Hepatocyte (in vitro differentiated cells): ENCODE results near the gene ZNHIT2. TPM values are rescaled to one million over a fixed set of nuclear protein-coding genes. Genes with fewer than 3 reads are reported as not detected.

ENCODE experiments used
- DNase-seq: peaks from one replicate; pipeline ENCODE4 v3.0.0-alpha.2; 2016; ENCODE audit warnings: low spot score
- H2AFZ ChIP-seq: fragments of 200-600 bp; sonication (generic); 2 replicates; pipeline ENCODE4 v1.6.0; 2016; ENCODE audit warnings: antibody characterized with exemption, mild to moderate bottlenecking
- H3K27ac ChIP-seq: fragments of 200-600 bp; sonication (generic); 2 replicates; pipeline ENCODE4 v1.5.1; 2016; ENCODE audit warnings: mild to moderate bottlenecking
- H3K27me3 ChIP-seq: fragments of 200-600 bp; sonication (generic); 2 replicates; pipeline ENCODE4 v1.6.1; 2016
- H3K36me3 ChIP-seq: fragments of 200-600 bp; sonication (generic); replicated peaks from 2 replicates; pipeline ENCODE4 v1.5.1; 2016; ENCODE audit warnings: low read depth; ENCODE audit not compliant: insufficient read depth
- H3K4me1 ChIP-seq: fragments of 200-600 bp; sonication (generic); 2 replicates; pipeline ENCODE4 v1.5.1; 2016; ENCODE audit warnings: mild to moderate bottlenecking, moderate library complexity; ENCODE audit not compliant: insufficient read depth
- H3K4me2 ChIP-seq: fragments of 200-600 bp; sonication (generic); 2 replicates; pipeline ENCODE4 v1.6.0; 2016
- H3K4me3 ChIP-seq: fragments of 200-600 bp; sonication (generic); 2 replicates; pipeline ENCODE4 v1.5.1; 2016; ENCODE audit warnings: mild to moderate bottlenecking
- H3K79me2 ChIP-seq: fragments of 200-600 bp; sonication (generic); 2 replicates; pipeline ENCODE4 v1.6.0; 2017; ENCODE audit warnings: mild to moderate bottlenecking
- H3K9me2 ChIP-seq: fragments of 200-600 bp; sonication (generic); replicated peaks from 2 replicates; pipeline ENCODE4 v1.6.0; 2017; ENCODE audit warnings: mild to moderate bottlenecking; ENCODE audit not compliant: insufficient read depth
- H3K9me3 ChIP-seq: fragments of 200-600 bp; sonication (generic); 2 replicates; pipeline ENCODE4 v1.5.1; 2016; ENCODE audit warnings: low read depth, mild to moderate bottlenecking
- H4K20me1 ChIP-seq: fragments of 200-600 bp; sonication (generic); 2 replicates; pipeline ENCODE4 v1.6.0; 2016; ENCODE audit warnings: mild to moderate bottlenecking; ENCODE audit not compliant: insufficient read depth, poor library complexity, severe bottlenecking
- EZH2 ChIP-seq: fragments of 200-600 bp; sonication (generic); IDR thresholded peaks from 2 replicates; pipeline ENCODE4 v1.6.1; 2016; ENCODE audit warnings: antibody characterized with exemption, mild to moderate bottlenecking, borderline replicate concordance
- EZH2phosphoT487 ChIP-seq: fragments of 200-600 bp; sonication (generic); IDR thresholded peaks from one replicate; pipeline ENCODE4 v1.6.1; 2018; ENCODE audit warnings: antibody characterized with exemption, mild to moderate bottlenecking, low read depth, moderate library complexity; ENCODE audit not compliant: unreplicated experiment, severe bottlenecking
- WGBS: methylation state at CpG from one replicate; pipeline ENCODE4 v1.1.6; 2016; ENCODE audit warnings: low lambda C conversion rate; ENCODE audit errors: missing lambda C conversion rate; 5-methylcytosine and 5-hydroxymethylcytosine counted together
- microRNA-seq: library from miRNA; unstranded; fragments of <30 nt; microRNA quantifications from one replicate; pipeline ENCODE4, GENCODE V29; 2017
- polyA plus RNA-seq: library from polyadenylated mRNA; unstranded; fragments of >200 nt; fragmentation: Nextera tagmentation; extraction: Ambion mirVana; gene quantifications from 2 replicates; pipeline ENCODE4 v1.2.1, GENCODE V29; 2016
- small RNA-seq: library from RNA; depleted of rRNA; stranded (forward); fragments of <200 nt; gene quantifications from one replicate; pipeline ENCODE3, GENCODE V24; 2014
- total RNA-seq: library from RNA; depleted of rRNA; stranded (reverse); fragments of >200 nt; gene quantifications from 2 replicates; pipeline ENCODE4 v1.2.3, GENCODE V29; 2014
- TF ChIP-seq, protein P1 (sequence below): fragments of 200-600 bp; sonication (generic); IDR thresholded peaks from 2 replicates; pipeline ENCODE4 v1.5.1; 2016; ENCODE audit warnings: antibody characterized with exemption, mild to moderate bottlenecking; ENCODE audit not compliant: poor library complexity

The ZNHIT2 gene
- total and polyA plus RNA-seq, 2 experiments from 2014 or later, result 13.5 to 23.7 TPM

GRCh38 chr11:65069217-65069616 lies 48.3 kb downstream of the ZNHIT2 start:
- no peak overlapping the region for H3K27ac ChIP-seq
- TF ChIP-seq EZH2 (no peak), EZH2phosphoT487 (no peak)
- TF ChIP-seq, protein P1, sequence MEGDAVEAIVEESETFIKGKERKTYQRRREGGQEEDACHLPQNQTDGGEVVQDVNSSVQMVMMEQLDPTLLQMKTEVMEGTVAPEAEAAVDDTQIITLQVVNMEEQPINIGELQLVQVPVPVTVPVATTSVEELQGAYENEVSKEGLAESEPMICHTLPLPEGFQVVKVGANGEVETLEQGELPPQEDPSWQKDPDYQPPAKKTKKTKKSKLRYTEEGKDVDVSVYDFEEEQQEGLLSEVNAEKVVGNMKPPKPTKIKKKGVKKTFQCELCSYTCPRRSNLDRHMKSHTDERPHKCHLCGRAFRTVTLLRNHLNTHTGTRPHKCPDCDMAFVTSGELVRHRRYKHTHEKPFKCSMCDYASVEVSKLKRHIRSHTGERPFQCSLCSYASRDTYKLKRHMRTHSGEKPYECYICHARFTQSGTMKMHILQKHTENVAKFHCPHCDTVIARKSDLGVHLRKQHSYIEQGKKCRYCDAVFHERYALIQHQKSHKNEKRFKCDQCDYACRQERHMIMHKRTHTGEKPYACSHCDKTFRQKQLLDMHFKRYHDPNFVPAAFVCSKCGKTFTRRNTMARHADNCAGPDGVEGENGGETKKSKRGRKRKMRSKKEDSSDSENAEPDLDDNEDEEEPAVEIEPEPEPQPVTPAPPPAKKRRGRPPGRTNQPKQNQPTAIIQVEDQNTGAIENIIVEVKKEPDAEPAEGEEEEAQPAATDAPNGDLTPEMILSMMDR, result no peak
- H3K9me3 ChIP-seq, result no peaks in the 10 kb centered on the region
- H3K79me2 ChIP-seq, result no peaks in the 10 kb centered on the region
- no peak for DNase-seq
- H3K4me2 ChIP-seq, result no peak overlapping the region
- no peak overlapping the region for H2AFZ ChIP-seq
- H3K27me3 ChIP-seq, result no peaks in the 10 kb centered on the region
- no peaks in the 10 kb centered on the region for H4K20me1 ChIP-seq
- no peaks in the 10 kb centered on the region for H3K4me1 ChIP-seq
- no peaks in the 10 kb centered on the region for H3K9me2 ChIP-seq
- WGBS, result 74% methylated on average over 9 of the region's 9 CpGs
- H3K36me3 ChIP-seq, result no peaks in the 10 kb centered on the region
- H3K4me3 ChIP-seq, result no peak overlapping the region

DNA sequence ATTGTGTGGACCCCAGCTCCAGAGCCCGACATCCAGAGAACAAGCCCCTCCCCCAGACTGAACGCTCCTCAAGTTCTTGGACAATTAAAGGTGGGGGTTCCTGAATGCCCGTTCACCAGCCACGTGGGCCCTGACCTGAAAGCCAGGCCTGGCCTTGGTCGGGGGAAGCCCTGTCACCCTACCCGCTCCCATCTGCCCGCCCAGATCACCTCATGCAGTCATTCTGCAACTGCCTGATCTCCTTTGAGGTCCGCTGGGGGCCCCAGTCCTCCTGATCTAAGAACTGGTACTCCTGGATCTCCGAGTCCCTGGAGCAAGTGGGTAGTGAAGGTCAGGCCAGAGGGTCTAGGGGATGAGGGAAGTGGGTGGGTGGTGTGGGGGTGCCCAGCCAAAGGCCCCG lies 50.1 kb downstream of the ZNHIT2 start:
- no peaks in the 10 kb centered on the region for H3K9me2 ChIP-seq
- no peak overlapping the region for H3K4me2 ChIP-seq

GRCh38 chr11:65066805-65067291 lies 50.7 kb downstream of the ZNHIT2 start:
- H3K79me2 ChIP-seq, result no peaks in the 10 kb centered on the region
- no peaks in the 10 kb centered on the region for H3K4me1 ChIP-seq
- no peaks in the 10 kb centered on the region for H3K9me2 ChIP-seq
- H2AFZ ChIP-seq, result no peak overlapping the region
- no peak for TF ChIP-seq EZH2phosphoT487
- TF ChIP-seq, protein P1, result no peak
- no peaks in the 10 kb centered on the region for H3K36me3 ChIP-seq
- no peaks in the 10 kb centered on the region for H3K27me3 ChIP-seq
- H3K4me2 ChIP-seq, result no peak overlapping the region
- 65% methylated on average over 4 of the region's 4 CpGs for WGBS
- no peak for DNase-seq
- H3K4me3 ChIP-seq, result no peak overlapping the region
- no peaks in the 10 kb centered on the region for H4K20me1 ChIP-seq
- no peak overlapping the region for H3K27ac ChIP-seq
- no peaks in the 10 kb centered on the region for H3K9me3 ChIP-seq

More for the DNA sequence above, 50.1 kb downstream of the ZNHIT2 start:
- H2AFZ ChIP-seq, result no peak overlapping the region
- WGBS, result 84% methylated on average over 10 of the region's 10 CpGs
- no peaks in the 10 kb centered on the region for H3K27me3 ChIP-seq
- H3K27ac ChIP-seq, result no peak overlapping the region
- TF ChIP-seq, protein P1, result no peak
- TF ChIP-seq EZH2phosphoT487, result no peak
- TF ChIP-seq EZH2, result no peak
- DNase-seq, result no peak
- no peaks in the 10 kb centered on the region for H3K4me1 ChIP-seq
- H3K36me3 ChIP-seq, result no peaks in the 10 kb centered on the region
- no peaks in the 10 kb centered on the region for H3K79me2 ChIP-seq
- H3K9me3 ChIP-seq, result no peaks in the 10 kb centered on the region
- H3K4me3 ChIP-seq, result no peak overlapping the region
- H4K20me1 ChIP-seq, result no peaks in the 10 kb centered on the region

Small RNA genes within 50 kb of the gene (microRNA-seq; reads per million reads assigned to microRNA genes)
- gene MIR6751, result 3.1 reads per million

Small RNA genes within 50 kb of the gene (small RNA-seq; reads per million reads assigned to genes)
- not detected for gene HIGD1AP10
- not detected for gene PDCL2P2
- 0.12 reads per million for gene RNU2-23P

Other genes starting within 250 kb of the ZNHIT2 start
- gene EHD1, start 239.1 kb downstream of the ZNHIT2 start, total RNA-seq, result 44.8 and 52.4 TPM in 2 replicates
- 66.6 and 69.5 TPM in 2 replicates for gene EHD1, start 239.1 kb downstream of the ZNHIT2 start, polyA plus RNA-seq
- 16.4 and 18.1 TPM in 2 replicates for gene ATG2A, start 200.5 kb downstream of the ZNHIT2 start, total RNA-seq
- gene ATG2A, start 200.5 kb downstream of the ZNHIT2 start, polyA plus RNA-seq, result 11.7 and 17.0 TPM in 2 replicates
- 15.8 and 16.9 TPM in 2 replicates for gene PPP2R5B, start 193.0 kb downstream of the ZNHIT2 start, total RNA-seq
- gene PPP2R5B, start 193.0 kb downstream of the ZNHIT2 start, polyA plus RNA-seq, result 16.2 and 19.5 TPM in 2 replicates
- gene GPHA2, start 181.8 kb downstream of the ZNHIT2 start, total RNA-seq, result 2.0 TPM in 1 of 2 replicates, not detected in the other
- gene GPHA2, start 181.8 kb downstream of the ZNHIT2 start, polyA plus RNA-seq, result not detected in 2 replicates
- gene MAJIN, start 145.6 kb downstream of the ZNHIT2 start, total RNA-seq, result not detected in 2 replicates
- gene MAJIN, start 145.6 kb downstream of the ZNHIT2 start, polyA plus RNA-seq, result not detected in 2 replicates
- gene BATF2, start 120.7 kb downstream of the ZNHIT2 start, total RNA-seq, result 0.68 and 1.9 TPM in 2 replicates
- 2.6 TPM in 1 of 2 replicates, not detected in the other for gene BATF2, start 120.7 kb downstream of the ZNHIT2 start, polyA plus RNA-seq
- 68.2 and 69.1 TPM in 2 replicates for gene ARL2, start 103.5 kb downstream of the ZNHIT2 start, total RNA-seq
- 126 and 127 TPM in 2 replicates for gene ARL2, start 103.5 kb downstream of the ZNHIT2 start, polyA plus RNA-seq
- 9.9 and 12.9 TPM in 2 replicates for gene SNX15, start 90.3 kb downstream of the ZNHIT2 start, total RNA-seq
- 22.0 and 27.3 TPM in 2 replicates for gene SNX15, start 90.3 kb downstream of the ZNHIT2 start, polyA plus RNA-seq
- 10.8 and 12.2 TPM in 2 replicates for gene SAC3D1, start 76.5 kb downstream of the ZNHIT2 start, total RNA-seq
- 18.5 and 23.8 TPM in 2 replicates for gene SAC3D1, start 76.5 kb downstream of the ZNHIT2 start, polyA plus RNA-seq
- gene NAALADL1, start 59.1 kb downstream of the ZNHIT2 start, total RNA-seq, result 0.13 and 0.76 TPM in 2 replicates
- gene NAALADL1, start 59.1 kb downstream of the ZNHIT2 start, polyA plus RNA-seq, result not detected in 2 replicates
- 6.4 and 7.9 TPM in 2 replicates for gene CDCA5, start 33.7 kb downstream of the ZNHIT2 start, total RNA-seq
- 6.4 and 11.8 TPM in 2 replicates for gene CDCA5, start 33.7 kb downstream of the ZNHIT2 start, polyA plus RNA-seq
- 41.0 and 53.1 TPM in 2 replicates for gene ZFPL1, start 33.5 kb downstream of the ZNHIT2 start, total RNA-seq
- gene ZFPL1, start 33.5 kb downstream of the ZNHIT2 start, polyA plus RNA-seq, result 52.7 and 58.1 TPM in 2 replicates
- 201 and 242 TPM in 2 replicates for gene VPS51, start 21.5 kb downstream of the ZNHIT2 start, total RNA-seq
- 63.5 and 80.0 TPM in 2 replicates for gene VPS51, start 21.5 kb downstream of the ZNHIT2 start, polyA plus RNA-seq
- 124 and 133 TPM in 2 replicates for gene TM7SF2, start 5.8 kb downstream of the ZNHIT2 start, total RNA-seq
- 194 and 209 TPM in 2 replicates for gene TM7SF2, start 5.8 kb downstream of the ZNHIT2 start, polyA plus RNA-seq
- gene FAU, start 4.4 kb upstream of the ZNHIT2 start, total RNA-seq, result 211 and 264 TPM in 2 replicates
- gene FAU, start 4.4 kb upstream of the ZNHIT2 start, polyA plus RNA-seq, result 434 and 462 TPM in 2 replicates
- 57.6 and 71.0 TPM in 2 replicates for gene MRPL49, start 4.6 kb upstream of the ZNHIT2 start, total RNA-seq
- gene MRPL49, start 4.6 kb upstream of the ZNHIT2 start, polyA plus RNA-seq, result 46.2 and 46.8 TPM in 2 replicates
- gene SYVN1, start 16.8 kb upstream of the ZNHIT2 start, total RNA-seq, result 27.3 and 27.7 TPM in 2 replicates
- 31.8 and 35.7 TPM in 2 replicates for gene SYVN1, start 16.8 kb upstream of the ZNHIT2 start, polyA plus RNA-seq
- not detected in 2 replicates for gene SPDYC, start 52.5 kb upstream of the ZNHIT2 start, total RNA-seq
- gene SPDYC, start 52.5 kb upstream of the ZNHIT2 start, polyA plus RNA-seq, result not detected in 2 replicates
- 115 and 133 TPM in 2 replicates for gene CAPN1, start 64.2 kb upstream of the ZNHIT2 start, total RNA-seq
- gene CAPN1, start 64.2 kb upstream of the ZNHIT2 start, polyA plus RNA-seq, result 178 and 202 TPM in 2 replicates
- 2.5 and 4.1 TPM in 2 replicates for gene POLA2, start 144.3 kb upstream of the ZNHIT2 start, total RNA-seq
- 5.0 and 8.0 TPM in 2 replicates for gene POLA2, start 144.3 kb upstream of the ZNHIT2 start, polyA plus RNA-seq
- gene CDC42EP2, start 197.2 kb upstream of the ZNHIT2 start, total RNA-seq, result 19.5 and 21.7 TPM in 2 replicates
- gene CDC42EP2, start 197.2 kb upstream of the ZNHIT2 start, polyA plus RNA-seq, result 31.2 and 35.0 TPM in 2 replicates
- gene DPF2, start 216.2 kb upstream of the ZNHIT2 start, total RNA-seq, result 26.8 and 28.4 TPM in 2 replicates
- 50.0 and 51.6 TPM in 2 replicates for gene DPF2, start 216.2 kb upstream of the ZNHIT2 start, polyA plus RNA-seq
- 1.7 and 1.8 TPM in 2 replicates for gene TIGD3, start 237.1 kb upstream of the ZNHIT2 start, total RNA-seq
- gene TIGD3, start 237.1 kb upstream of the ZNHIT2 start, polyA plus RNA-seq, result 1.6 and 2.0 TPM in 2 replicates